Dermis blood vessel endothelial cell (primary cell): Measurements from ENCODE around the gene ZNF575. TPM values are rescaled to one million over a fixed set of nuclear protein-coding genes. Genes with fewer than 3 reads are reported as not detected.
"Not testable (repeated sequence)": the region's sequence is repeated elsewhere in the genome, so short reads cannot be mapped to it uniquely, and the experiment has no call there.

Source experiments
- DNase-seq: peaks from one replicate; pipeline ENCODE4 v3.0.0; 2010
- total RNA-seq: library from RNA; depleted of rRNA; stranded (reverse); fragments of >200 nt; gene quantifications from 2 replicates; pipeline ENCODE4 v1.2.3, GENCODE V29; 2014

The ZNF575 gene
- total RNA-seq, 1 donor from 2014 or later, result not detected

- DNase-seq, result no peak
Measured at GRCh38 chr19:43545276-43545675, 12.3 kb downstream of the ZNF575 start.

- DNase-seq, result no peak
Measured at GRCh38 chr19:43545981-43546380, 13.0 kb downstream of the ZNF575 start.

GRCh38 chr19:43546581-43546980 is 13.6 kb downstream of the ZNF575 start:
- DNase-seq, result no peak

- DNase-seq, result not testable (repeated sequence)
Measured at GRCh38 chr19:43547926-43548325, 14.9 kb downstream of the ZNF575 start.

GRCh38 chr19:43548706-43549105 is 15.7 kb downstream of the ZNF575 start:
- DNase-seq, result no peak

GRCh38 chr19:43551399-43552197 is 18.6 kb downstream of the ZNF575 start:
- DNase-seq, result no peak

- DNase-seq, result no peak
Measured at GRCh38 chr19:43552198-43552450, 19.1 kb downstream of the ZNF575 start.

- DNase-seq, result no peak
Measured at GRCh38 chr19:43552616-43553015, 19.6 kb downstream of the ZNF575 start.

GRCh38 chr19:43553656-43554055 is 20.7 kb downstream of the ZNF575 start:
- no peak for DNase-seq

- DNase-seq, result no peak
Measured at GRCh38 chr19:43554317-43554895, 21.4 kb downstream of the ZNF575 start.

GRCh38 chr19:43555185-43555770 is 22.3 kb downstream of the ZNF575 start:
- DNase-seq, result peak; percentile 87

- DNase-seq, result no peak
Measured at GRCh38 chr19:43560687-43561086, 27.7 kb downstream of the ZNF575 start.

GRCh38 chr19:43561139-43561970 is 28.4 kb downstream of the ZNF575 start:
- no peak for DNase-seq

- DNase-seq, result no peak
Measured at GRCh38 chr19:43562226-43562697, 29.3 kb downstream of the ZNF575 start.

GRCh38 chr19:43562698-43563241 is 29.8 kb downstream of the ZNF575 start:
- peak; percentile 83 for DNase-seq

GRCh38 chr19:43563816-43564457 is 30.9 kb downstream of the ZNF575 start:
- DNase-seq, result no peak

- DNase-seq, result no peak
Measured at GRCh38 chr19:43564800-43565199, 31.8 kb downstream of the ZNF575 start.

GRCh38 chr19:43569657-43570056 is 36.7 kb downstream of the ZNF575 start:
- DNase-seq, result no peak

- DNase-seq, result no peak
Measured at GRCh38 chr19:43570174-43570791, 37.3 kb downstream of the ZNF575 start.

GRCh38 chr19:43572171-43572588 is 39.2 kb downstream of the ZNF575 start:
- DNase-seq, result no peak

- peak; percentile 92 for DNase-seq
Measured at GRCh38 chr19:43574424-43575155, 41.6 kb downstream of the ZNF575 start.
